ENCODE results near the gene POFUT2. TPM values are rescaled to one million over a fixed set of nuclear protein-coding genes. Genes with fewer than 3 reads are reported as not detected.

Gene POFUT2
- polyA plus RNA-seq, 2 of the 4 experiments (the other 2 are of a cell fraction): 10.7 to 16.6 TPM

DNA sequence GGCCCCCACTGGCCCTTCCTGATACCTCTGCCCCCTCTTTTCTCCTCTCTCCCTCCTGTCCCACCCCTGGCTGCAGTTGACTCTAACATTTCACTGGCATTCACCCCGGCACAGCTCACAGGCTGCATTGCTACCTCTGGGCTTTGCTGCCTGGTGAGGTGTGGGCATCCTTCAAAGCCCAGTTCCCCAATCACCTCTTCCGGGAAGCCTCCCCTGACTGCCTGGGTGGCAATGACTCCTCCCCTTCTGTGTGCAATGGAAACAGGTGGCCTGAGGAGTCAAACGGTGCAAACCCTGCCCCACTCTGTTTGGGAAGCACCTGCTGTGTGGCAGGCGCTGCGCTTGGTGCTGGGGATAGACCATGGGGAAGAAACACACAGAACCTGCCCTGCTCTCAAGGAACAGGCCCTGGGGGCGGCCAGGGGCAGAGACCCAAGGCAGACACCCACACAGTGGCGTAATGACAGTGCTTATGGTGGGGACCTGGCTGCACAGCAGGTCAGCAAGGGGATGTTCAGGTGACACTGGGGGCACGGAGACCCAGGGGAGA is 39.3 kb upstream of the POFUT2 start:
- TF ChIP-seq CBX8 (IDR thresholded peaks at IDR 0.05) (no peak), ZFP36 (IDR thresholded peaks at IDR 0.05; ENCODE audit: borderline replicate concordance, partially characterized antibody) (peak; percentile 98)
- ChIA-PET CTCF (interaction anchor here (1.5 to 1.6 kb wide), 2 partner anchors 18 to 34 kb away, joined by 6 to 8 read pairs; no protein-coding TSS in a partner anchor), POLR2A (no interaction called here)
- FAIRE-seq: no peak
- ATAC-seq: no peak
- Histone ChIP-seq H3K4me3 (no peak overlapping the region), H3K27ac (peak overlapping the region; percentile 97 to 100; a peak in 5 of 6 replicates), H3K9me3 (no peaks in the 10 kb centered on the region), H3K4me1 (peaks cover 89% of the 10 kb centered on the region), H3K4me2 (no peak overlapping the region)
- DNase-seq (ENCODE audit: low read depth in 1 of 2, low spot score in 1 of 2): no peak
- 74% methylated on average over 7 of the region's 8 CpGs for WGBS (ENCODE audit: missing lambda C conversion rate)

DNA sequence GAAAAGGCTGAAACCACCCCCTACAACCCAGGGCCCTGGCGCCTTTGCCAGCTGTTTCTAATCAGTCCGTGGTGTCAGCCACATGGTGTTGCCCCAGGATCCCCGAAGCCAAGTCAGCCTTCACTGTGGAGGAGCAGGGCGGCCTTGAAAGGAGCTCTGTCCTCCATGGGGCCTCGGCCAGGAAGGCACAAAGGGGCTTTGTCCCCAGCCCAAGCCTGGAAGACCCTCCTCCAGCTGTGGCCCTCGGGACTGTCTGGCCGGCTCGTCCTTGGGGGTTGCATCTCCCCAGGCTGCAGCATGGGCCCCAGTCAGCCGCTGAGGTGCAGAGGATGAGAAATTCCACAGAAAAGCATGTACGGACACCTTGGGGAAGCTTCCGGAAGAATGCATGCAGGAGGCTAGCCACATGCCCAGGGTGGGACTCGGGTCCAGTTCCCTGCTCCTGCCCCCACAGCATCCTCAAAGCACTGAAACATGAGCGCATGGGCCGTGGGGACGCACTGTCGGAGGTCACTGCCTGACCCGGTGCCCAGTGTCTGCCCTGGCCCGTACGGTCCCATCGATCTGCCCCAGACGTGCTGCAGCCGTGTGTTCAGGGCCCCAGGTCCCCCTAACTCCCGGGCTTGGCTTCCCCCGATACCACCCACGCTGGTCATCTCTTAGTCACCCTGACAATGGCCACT is 38.6 kb upstream of the POFUT2 start:
- POLR2A ChIA-PET: no interaction called here

GRCh38 chr21:45325206-45326168 is 37.8 kb upstream of the POFUT2 start:
- 91% methylated on average over 12 of the region's 32 CpGs for WGBS (ENCODE audit: missing lambda C conversion rate)
- no peaks in the 10 kb centered on the region for H3K9me3 ChIP-seq
- ChIA-PET CTCF (interaction anchor here (0.6 to 3.9 kb wide), 8 partner anchors 16 to 187 kb away, joined by 3 to 20 read pairs (median 5); no protein-coding TSS in a partner anchor), POLR2A (no interaction called here)
- H3K4me3 ChIP-seq: no peak overlapping the region
- TF ChIP-seq TP53 (CRISPR knock-in tag; IDR thresholded peaks at IDR 0.05) (no peak), EP300 (IDR thresholded peaks at IDR 0.05) (no peak), JUNB (IDR thresholded peaks at IDR 0.05) (no peak), FOSL2 (IDR thresholded peaks at IDR 0.05) (no peak), FOSL2 (CRISPR knock-in tag; IDR thresholded peaks at IDR 0.05) (no peak), FOXS1 (CRISPR knock-in tag; IDR thresholded peaks at IDR 0.05) (no peak), NR3C1 (IDR thresholded peaks at IDR 0.05) (no peak), GATA3 (IDR thresholded peaks at IDR 0.05; ENCODE audit: borderline replicate concordance) (no peak), PHF8 (IDR thresholded peaks at IDR 0.05; ENCODE audit: borderline replicate concordance, low read depth) (no peak), RAD21 (conservative IDR thresholded peaks at IDR 0.05 in 1 of 2, IDR thresholded peaks at IDR 0.05 in 1 of 2) (no peak), HES2 (IDR thresholded peaks at IDR 0.05) (no peak), POLR2A (IDR thresholded peaks at IDR 0.05; ENCODE audit: low read length) (no peak), RARB (CRISPR knock-in tag; IDR thresholded peaks at IDR 0.05) (no peak), ZC3H11A (IDR thresholded peaks at IDR 0.05) (no peak)
- TF ChIP-seq, protein P1, sequence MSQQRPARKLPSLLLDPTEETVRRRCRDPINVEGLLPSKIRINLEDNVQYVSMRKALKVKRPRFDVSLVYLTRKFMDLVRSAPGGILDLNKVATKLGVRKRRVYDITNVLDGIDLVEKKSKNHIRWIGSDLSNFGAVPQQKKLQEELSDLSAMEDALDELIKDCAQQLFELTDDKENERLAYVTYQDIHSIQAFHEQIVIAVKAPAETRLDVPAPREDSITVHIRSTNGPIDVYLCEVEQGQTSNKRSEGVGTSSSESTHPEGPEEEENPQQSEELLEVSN (IDR thresholded peaks at IDR 0.05; ENCODE audit: borderline replicate concordance, low read depth): no peak
- no peak for DNase-seq (ENCODE audit: low read depth in 1 of 2, low spot score in 1 of 2)
- peak overlapping the region; percentile 83 for H3K4me2 ChIP-seq
- FAIRE-seq: no peak
- peak overlapping the region; percentile 97 to 100 for H3K27ac ChIP-seq
- peaks cover 87% of the 10 kb centered on the region for H3K4me1 ChIP-seq
- ATAC-seq: no peak

More for the DNA sequence above, 38.6 kb upstream of the POFUT2 start:
- Histone ChIP-seq H3K27ac (peak overlapping the region; percentile 97 to 100), H3K9me3 (no peaks in the 10 kb centered on the region), H3K4me2 (no peak overlapping the region), H3K4me3 (no peak overlapping the region), H3K4me1 (peaks cover 87% of the 10 kb centered on the region)
- ATAC-seq: no peak
- FAIRE-seq: no peak
- CTCF ChIA-PET: interaction anchor here (1.5 to 1.6 kb wide), 2 partner anchors 17 to 41 kb away, joined by 5 to 6 read pairs; no protein-coding TSS in a partner anchor
- 97% methylated on average over 12 of the region's 25 CpGs for WGBS (ENCODE audit: missing lambda C conversion rate)
- TF ChIP-seq, protein P2, sequence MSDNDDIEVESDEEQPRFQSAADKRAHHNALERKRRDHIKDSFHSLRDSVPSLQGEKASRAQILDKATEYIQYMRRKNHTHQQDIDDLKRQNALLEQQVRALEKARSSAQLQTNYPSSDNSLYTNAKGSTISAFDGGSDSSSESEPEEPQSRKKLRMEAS (IDR thresholded peaks at IDR 0.05): peak; percentile 34; the same call in 1 of the 2 replicates
- no peak for TF ChIP-seq CBX8 (IDR thresholded peaks at IDR 0.05)
- no peak for DNase-seq (ENCODE audit: low read depth in 1 of 2, low spot score in 1 of 2)
